ENCODE measurements around the gene FGFRL1.

The FGFRL1 gene

GRCh38 chr4:1074077-1074476, 62.7 kb downstream of the FGFRL1 start:
- no peak for DNase-seq (ENCODE audit: insufficient read length, low spot score)

GRCh38 chr4:1075225-1075624, 63.8 kb downstream of the FGFRL1 start:
- no peak for TF ChIP-seq CTCF (IDR thresholded peaks at IDR 0.05; ENCODE audit: insufficient read depth, missing control alignments)
- FAIRE-seq (no peak), DNase-seq (ENCODE audit: insufficient read length, low spot score) (no peak)

More at GRCh38 chr4:1074077-1074476, 62.7 kb downstream of the FGFRL1 start:
- TF ChIP-seq CTCF (IDR thresholded peaks at IDR 0.05; ENCODE audit: insufficient read depth, missing control alignments) = no peak
- no peak for FAIRE-seq

- DNase-seq (ENCODE audit: insufficient read length, low spot score) = no peak
- TF ChIP-seq CTCF (IDR thresholded peaks at IDR 0.05; ENCODE audit: insufficient read depth, missing control alignments) = no peak
- FAIRE-seq = no peak
Measured at GRCh38 chr4:1075809-1076699, 64.6 kb downstream of the FGFRL1 start.

Measured in D721Med (cell line).